Endodermal cell (in vitro differentiated cells): ENCODE measurements around the gene GRB10. TPM values are rescaled to one million over a fixed set of nuclear protein-coding genes. Genes with fewer than 3 reads are reported as not detected.

ENCODE experiments used
- DNase-seq: peaks from one replicate; pipeline ENCODE4 v3.0.0-alpha.2; 2017
- H3K27ac ChIP-seq: 2 replicates; pipeline ENCODE4 v1.5.1; 2013; ENCODE audit warnings: mild to moderate bottlenecking, low read depth, low read length, moderate library complexity
- H3K27me3 ChIP-seq: 2 replicates; pipeline ENCODE4 v1.6.1; 2013; ENCODE audit warnings: mild to moderate bottlenecking, low read length, moderate library complexity; ENCODE audit not compliant: insufficient read depth, control insufficient read depth, poor library complexity, severe bottlenecking
- H3K36me3 ChIP-seq: 2 replicates; pipeline ENCODE4 v1.7.0; 2013; ENCODE audit warnings: mild to moderate bottlenecking, low read length, moderate library complexity; ENCODE audit not compliant: control insufficient read depth, insufficient read depth
- H3K4me1 ChIP-seq: one replicate; pipeline ENCODE4 v1.7.0; 2013; ENCODE audit warnings: low read length; ENCODE audit not compliant: control insufficient read depth, insufficient read depth
- H3K4me3 ChIP-seq: 2 replicates; pipeline ENCODE4 v1.5.1; 2013; ENCODE audit warnings: mild to moderate bottlenecking, low read length, moderate library complexity
- H3K9ac ChIP-seq: 2 replicates; pipeline ENCODE4 v1.6.1; 2013; ENCODE audit warnings: mild to moderate bottlenecking, low read length, moderate library complexity; ENCODE audit not compliant: poor library complexity, severe bottlenecking; ENCODE audit errors: extremely low read depth
- H3K9me3 ChIP-seq: 2 replicates; pipeline ENCODE4 v1.6.1; 2013; ENCODE audit warnings: mild to moderate bottlenecking, low read length, moderate library complexity; ENCODE audit not compliant: control insufficient read depth
- H3K27ac Mint-ChIP-seq: 2 replicates; pipeline ENCODE4 v1.8.0; 2020; ENCODE audit warnings: mixed read lengths
- H3K27me3 Mint-ChIP-seq: 2 replicates; pipeline ENCODE4 v1.8.0; 2021; ENCODE audit warnings: mild to moderate bottlenecking, mixed read lengths; ENCODE audit not compliant: insufficient read depth
- H3K36me3 Mint-ChIP-seq: 2 replicates; pipeline ENCODE4 v1.8.0; 2020; ENCODE audit warnings: low read depth, mixed read lengths
- H3K4me1 Mint-ChIP-seq: 2 replicates; pipeline ENCODE4 v1.8.0; 2020; ENCODE audit warnings: mixed read lengths
- H3K4me3 Mint-ChIP-seq: 2 replicates; pipeline ENCODE4 v1.8.0; 2020; ENCODE audit warnings: mild to moderate bottlenecking, moderate library complexity, mixed read lengths
- H3K9me3 Mint-ChIP-seq: 2 replicates; pipeline ENCODE4 v1.8.0; 2020; ENCODE audit warnings: mild to moderate bottlenecking, mixed read lengths
- WGBS, 2 experiments: methylation state at CpG; one replicate each; pipeline versions ENCODE4 v1.1.5 to v1.1.7; 2013; ENCODE audit warnings: missing lambda C conversion rate in 2 of 2, mixed read lengths in 1 of 2; ENCODE audit not compliant: insufficient coverage in 1 of 2, insufficient read length in 1 of 2; 5-methylcytosine and 5-hydroxymethylcytosine counted together
- total RNA-seq, 2 donors: library from RNA; stranded (reverse); fragmentation: NEBNext Ultra II Directional in 1 of 2; extraction: Animal tissue kit (Norgen Biotek cat#: 25700) in 1 of 2; gene quantifications; 2 replicates in 1 of 2; 3 replicates in 1 of 2; pipeline ENCODE4 v1.2.1, GENCODE V29; 2021
- TF ChIP-seq, protein P1 (sequence below): fragments of 200-600 bp; sonication (generic); conservative IDR thresholded peaks from 2 replicates; pipeline ENCODE4 v1.5.0; 2021; ENCODE audit warnings: antibody characterized with exemption, mild to moderate bottlenecking

GRB10 gene
- total RNA-seq, 2 donors from 2014 or later, result 71.9 to 97.5 TPM

- Mint-ChIP-seq H3K4me1 (peaks cover 15% of the 10 kb centered on the region), H3K27me3 (no peaks in the 10 kb centered on the region), H3K27ac (peak overlapping the region; percentile 22), H3K9me3 (no peaks in the 10 kb centered on the region), H3K4me3 (no peak overlapping the region), H3K36me3 (peaks cover 31% of the 10 kb centered on the region)
- Histone ChIP-seq H3K27ac (no peak overlapping the region), H3K27me3 (no peaks in the 10 kb centered on the region), H3K9ac (no peak overlapping the region), H3K4me1 (no peaks in the 10 kb centered on the region), H3K9me3 (no peaks in the 10 kb centered on the region), H3K4me3 (no peak overlapping the region), H3K36me3 (peaks cover 63% of the 10 kb centered on the region)
- DNase-seq, result no peak
- 81 to 93% methylated on average over 4 to 6 of the region's 6 CpGs for WGBS, 2 experiments
- TF ChIP-seq, protein P1, sequence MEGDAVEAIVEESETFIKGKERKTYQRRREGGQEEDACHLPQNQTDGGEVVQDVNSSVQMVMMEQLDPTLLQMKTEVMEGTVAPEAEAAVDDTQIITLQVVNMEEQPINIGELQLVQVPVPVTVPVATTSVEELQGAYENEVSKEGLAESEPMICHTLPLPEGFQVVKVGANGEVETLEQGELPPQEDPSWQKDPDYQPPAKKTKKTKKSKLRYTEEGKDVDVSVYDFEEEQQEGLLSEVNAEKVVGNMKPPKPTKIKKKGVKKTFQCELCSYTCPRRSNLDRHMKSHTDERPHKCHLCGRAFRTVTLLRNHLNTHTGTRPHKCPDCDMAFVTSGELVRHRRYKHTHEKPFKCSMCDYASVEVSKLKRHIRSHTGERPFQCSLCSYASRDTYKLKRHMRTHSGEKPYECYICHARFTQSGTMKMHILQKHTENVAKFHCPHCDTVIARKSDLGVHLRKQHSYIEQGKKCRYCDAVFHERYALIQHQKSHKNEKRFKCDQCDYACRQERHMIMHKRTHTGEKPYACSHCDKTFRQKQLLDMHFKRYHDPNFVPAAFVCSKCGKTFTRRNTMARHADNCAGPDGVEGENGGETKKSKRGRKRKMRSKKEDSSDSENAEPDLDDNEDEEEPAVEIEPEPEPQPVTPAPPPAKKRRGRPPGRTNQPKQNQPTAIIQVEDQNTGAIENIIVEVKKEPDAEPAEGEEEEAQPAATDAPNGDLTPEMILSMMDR, result no peak
Observed at GRCh38 chr7:50704844-50705243, 77.9 kb downstream of the GRB10 start.

DNA sequence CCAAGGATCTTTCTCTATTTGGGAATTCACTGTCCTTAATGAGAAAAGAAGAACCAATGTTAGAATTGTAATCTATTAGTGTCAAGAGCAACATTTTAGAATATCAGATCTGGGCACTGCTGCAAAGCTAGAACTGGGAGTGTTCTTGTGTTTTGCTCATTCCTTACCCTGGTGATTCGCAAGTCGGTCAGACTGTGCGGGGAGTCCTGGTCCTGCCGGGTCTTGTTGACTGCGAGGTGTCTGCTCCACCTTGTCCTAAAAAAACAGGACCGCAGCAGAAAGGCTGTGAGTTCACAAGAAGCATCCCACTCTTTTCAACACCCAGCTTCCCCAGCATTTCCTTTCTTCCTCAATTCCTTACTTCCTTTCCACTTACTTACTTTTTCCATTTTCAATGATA, 79.0 kb downstream of the GRB10 start:
- Mint-ChIP-seq H3K4me1 (peaks cover 15% of the 10 kb centered on the region), H3K9me3 (no peaks in the 10 kb centered on the region), H3K36me3 (peaks cover 36% of the 10 kb centered on the region), H3K4me3 (no peak overlapping the region), H3K27ac (no peak overlapping the region), H3K27me3 (no peaks in the 10 kb centered on the region)
- no peak overlapping the region for H3K4me3 ChIP-seq
- H3K36me3 ChIP-seq, result peaks cover 66% of the 10 kb centered on the region
- 80 to 96% methylated on average over 2 to 6 of the region's 6 CpGs for WGBS, 2 experiments
- no peaks in the 10 kb centered on the region for H3K27me3 ChIP-seq
- no peaks in the 10 kb centered on the region for H3K4me1 ChIP-seq
- no peak overlapping the region for H3K27ac ChIP-seq
- TF ChIP-seq, protein P1, result no peak
- DNase-seq, result no peak
- no peaks in the 10 kb centered on the region for H3K9me3 ChIP-seq
- H3K9ac ChIP-seq, result no peak overlapping the region

DNA sequence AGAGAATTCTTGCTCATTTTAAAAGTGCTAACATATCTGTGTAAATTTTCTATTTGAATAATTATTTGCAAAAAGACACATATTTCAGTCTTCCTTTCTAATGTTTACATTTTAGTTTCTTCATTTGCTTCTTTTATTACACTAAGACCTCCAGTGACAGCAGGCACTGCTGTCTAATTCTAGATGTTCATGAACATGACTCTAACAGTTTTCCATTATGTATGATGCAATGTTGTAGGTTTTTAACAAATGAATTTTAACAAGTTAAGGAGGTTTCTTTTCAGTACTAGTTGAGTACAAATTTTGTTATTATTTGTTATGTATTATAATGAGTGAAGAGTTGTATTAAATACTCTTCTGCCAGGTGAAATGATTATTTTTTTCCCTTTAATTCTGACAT, 83.6 kb downstream of the GRB10 start:
- DNase-seq, result no peak
- no peak overlapping the region for H3K27ac Mint-ChIP-seq
- no peaks in the 10 kb centered on the region for H3K9me3 Mint-ChIP-seq

More for the DNA sequence above, 83.6 kb downstream of the GRB10 start:
- Histone ChIP-seq H3K4me1 (no peaks in the 10 kb centered on the region), H3K4me3 (no peak overlapping the region), H3K27ac (no peak overlapping the region), H3K36me3 (peaks cover 81% of the 10 kb centered on the region), H3K9me3 (no peaks in the 10 kb centered on the region), H3K9ac (no peak overlapping the region), H3K27me3 (no peaks in the 10 kb centered on the region)
- TF ChIP-seq, protein P1, result no peak
- Mint-ChIP-seq H3K4me3 (no peak overlapping the region), H3K27me3 (no peaks in the 10 kb centered on the region), H3K36me3 (peaks cover 46% of the 10 kb centered on the region), H3K4me1 (no peaks in the 10 kb centered on the region)
